ENCODE data around the gene STX7. TPM values are rescaled to one million over a fixed set of nuclear protein-coding genes. Genes with fewer than 3 reads are reported as not detected.

The STX7 gene
- total RNA-seq, 3 donors from 2014 or later, result 28.5 to 67.4 (median 37.8) TPM

- Histone ChIP-seq H3K9me3 (no peaks in the 10 kb centered on the region), H3K27ac (no peak overlapping the region), H3K36me3 (no peaks in the 10 kb centered on the region), H3K4me1 (no peaks in the 10 kb centered on the region), H3K4me3 (no peak overlapping the region), H3K27me3 (no peaks in the 10 kb centered on the region)
- no peak for TF ChIP-seq POLR2AphosphoS5 (IDR thresholded peaks at IDR 0.05)
- TF ChIP-seq POLR2A (IDR thresholded peaks at IDR 0.05), result no peak
- no peak for TF ChIP-seq CTCF (IDR thresholded peaks at IDR 0.05)
- no peak for DNase-seq (ENCODE audit: low spot score in 2 of 2)
- intact Hi-C loops (cut with DNase I; ENCODE audit: low total_unique reads), result no loop called here
These were observed 101.6 kb downstream of the STX7 start for GRCh38 chr6:132411296-132411695.

GRCh38 chr6:132410830-132411229, 102.1 kb downstream of the STX7 start:
- no peak for TF ChIP-seq POLR2A (IDR thresholded peaks at IDR 0.05)
- no peak for TF ChIP-seq CTCF (IDR thresholded peaks at IDR 0.05)
- no peak for TF ChIP-seq POLR2AphosphoS5 (IDR thresholded peaks at IDR 0.05)
- no peaks in the 10 kb centered on the region for H3K27me3 ChIP-seq
- H3K4me3 ChIP-seq, result no peak overlapping the region
- H3K4me1 ChIP-seq, result no peaks in the 10 kb centered on the region
- DNase-seq (ENCODE audit: low spot score in 2 of 2), result no peak
- H3K27ac ChIP-seq, result no peak overlapping the region
- H3K9me3 ChIP-seq, result no peaks in the 10 kb centered on the region
- no peaks in the 10 kb centered on the region for H3K36me3 ChIP-seq
- intact Hi-C loops (cut with DNase I; ENCODE audit: low total_unique reads), result no loop called here

GRCh38 chr6:132405143-132405915, 107.6 kb downstream of the STX7 start:
- H3K27me3 ChIP-seq, result peaks cover 0 to 8% of the 10 kb centered on the region in 2 donors
- H3K9me3 ChIP-seq, result no peaks in the 10 kb centered on the region
- H3K4me3 ChIP-seq, result no peak overlapping the region
- TF ChIP-seq POLR2AphosphoS5 (IDR thresholded peaks at IDR 0.05), result no peak
- no peak for TF ChIP-seq CTCF (IDR thresholded peaks at IDR 0.05)
- TF ChIP-seq POLR2A (IDR thresholded peaks at IDR 0.05), result no peak
- no peak for DNase-seq (ENCODE audit: low spot score in 2 of 2)
- H3K27ac ChIP-seq, result no peak overlapping the region
- no peaks in the 10 kb centered on the region for H3K36me3 ChIP-seq
- H3K4me1 ChIP-seq, result no peaks in the 10 kb centered on the region
- intact Hi-C loops (cut with DNase I; ENCODE audit: low total_unique reads), result no loop called here

- intact Hi-C loops (cut with DNase I; ENCODE audit: low total_unique reads), result no loop called here
- Histone ChIP-seq H3K27ac (no peak overlapping the region), H3K4me3 (no peak overlapping the region), H3K4me1 (no peaks in the 10 kb centered on the region), H3K9me3 (no peaks in the 10 kb centered on the region), H3K36me3 (no peaks in the 10 kb centered on the region), H3K27me3 (peaks cover 0 to 8% of the 10 kb centered on the region in 2 donors)
- TF ChIP-seq POLR2A (IDR thresholded peaks at IDR 0.05) (no peak), POLR2AphosphoS5 (IDR thresholded peaks at IDR 0.05) (no peak), CTCF (IDR thresholded peaks at IDR 0.05) (no peak)
- no peak for DNase-seq (ENCODE audit: low spot score in 2 of 2)
These were observed 108.2 kb downstream of the STX7 start for GRCh38 chr6:132404736-132405135.

- TF ChIP-seq CTCF (IDR thresholded peaks at IDR 0.05), result no peak
- TF ChIP-seq POLR2AphosphoS5 (IDR thresholded peaks at IDR 0.05), result no peak
- no peak for TF ChIP-seq POLR2A (IDR thresholded peaks at IDR 0.05)
- no peak for DNase-seq (ENCODE audit: low spot score in 2 of 2)
- H3K27me3 ChIP-seq, result peaks cover 0 to 8% of the 10 kb centered on the region in 2 donors
These were observed 108.6 kb downstream of the STX7 start for GRCh38 chr6:132404330-132404729.

More at GRCh38 chr6:132404330-132404729, 108.6 kb downstream of the STX7 start:
- no peaks in the 10 kb centered on the region for H3K9me3 ChIP-seq
- intact Hi-C loops (cut with DNase I; ENCODE audit: low total_unique reads), result no loop called here
- H3K4me1 ChIP-seq, result no peaks in the 10 kb centered on the region
- no peaks in the 10 kb centered on the region for H3K36me3 ChIP-seq
- H3K4me3 ChIP-seq, result no peak overlapping the region
- no peak overlapping the region for H3K27ac ChIP-seq

Measured in breast epithelium (tissue), 4 donors.